ENCODE results near the gene CCDC87. TPM values are rescaled to one million over a fixed set of nuclear protein-coding genes. Genes with fewer than 3 reads are reported as not detected.
"Not testable (repeated sequence)": the region's sequence is repeated elsewhere in the genome, so short reads cannot be mapped to it uniquely, and the experiment has no call there.

Gene CCDC87
- 0.09 TPM for polyA plus RNA-seq (2013)

- Histone ChIP-seq H3K27ac (ENCODE audit: insufficient read depth in 1 of 2, low read depth in 1 of 2, low read length in 2 of 2, poor library complexity in 1 of 2, severe bottlenecking in 2 of 2) (peak within 1 kb of the TSS; percentile 85 to 88), H3K4me1 (ENCODE audit: control extremely low read depth in 1 of 4, control insufficient read depth in 4 of 4, insufficient read depth in 4 of 4, low read length in 3 of 4) (peaks cover 8 to 42% (median 35%) of the 10 kb centered on the region in 4 experiments), H3K4me3 (ENCODE audit: control insufficient read depth in 1 of 7, extremely low read depth in 1 of 7, insufficient read depth in 4 of 7, low read depth in 2 of 7, low read length in 6 of 7) (peak within 1 kb of the TSS; percentile 49 to 96 (median 85)), H3K27me3 (replicated peaks in 2 of 5; ENCODE audit: control insufficient read depth in 4 of 5, insufficient read depth in 5 of 5, low read length in 4 of 5) (no peaks in the 10 kb centered on the region), H3K9me3 (ENCODE audit: control extremely low read depth in 1 of 5, control insufficient read depth in 4 of 5, insufficient read depth in 2 of 5, low read depth in 1 of 5, low read length in 4 of 5) (no peaks in the 10 kb centered on the region), H3K36me3 (ENCODE audit: control insufficient read depth in 4 of 4, insufficient read depth in 4 of 4, low read length in 3 of 4) (peaks cover 0 to 3% (median 0%) of the 10 kb centered on the region in 4 experiments)
- WGBS (ENCODE audit: insufficient coverage), result 19% methylated on average over 59 of the region's 68 CpGs
- ChIA-PET POLR2A (interaction anchor here (0.9 to 1.4 kb wide), 3 partner anchors 14 to 46 kb away, joined by 3 to 6 read pairs (median 4); partner anchors contain the start of gene RBM4), CTCF (interaction anchor here (0.6 to 5.7 kb wide), 19 partner anchors 9 to 246 kb away, joined by 3 to 55 read pairs (median 4); partner anchors contain the start of genes RBM14, RBM4, RBM4B and ZDHHC24)
- peak; percentile 97 to 98 (median 97) for DNase-seq
Observed at GRCh38 chr11:66592457-66593302, at the start of gene CCDC87, which contains the start of gene CCS. Gene CCDC87 (minus strand): TSS chr11:66593063. CDS start chr11:66593015, 48 bp downstream. Gene CCS (plus strand): TSS chr11:66593185. CDS start chr11:66593262, 77 bp downstream.

- peak overlapping the region in 1 of 2 experiments; percentile 23 for H3K27ac ChIP-seq (ENCODE audit: insufficient read depth in 1 of 2, low read depth in 1 of 2, low read length in 2 of 2, poor library complexity in 1 of 2, severe bottlenecking in 2 of 2)
- CTCF ChIA-PET, result interaction anchor here (6.8 kb wide), 1 partner anchor 18 kb away, joined by 52 read pairs; no protein-coding TSS in a partner anchor
- no peaks in the 10 kb centered on the region for H3K9me3 ChIP-seq (ENCODE audit: control extremely low read depth in 1 of 5, control insufficient read depth in 4 of 5, insufficient read depth in 2 of 5, low read depth in 1 of 5, low read length in 4 of 5)
- H3K4me1 ChIP-seq (ENCODE audit: control extremely low read depth in 1 of 4, control insufficient read depth in 4 of 4, insufficient read depth in 4 of 4, low read length in 3 of 4), result peaks cover 27 to 57% (median 45%) of the 10 kb centered on the region in 4 experiments
- H3K27me3 ChIP-seq (replicated peaks in 2 of 5; ENCODE audit: control insufficient read depth in 4 of 5, insufficient read depth in 5 of 5, low read length in 4 of 5), result no peaks in the 10 kb centered on the region
- peaks cover 16 to 84% (median 50%) of the 10 kb centered on the region in 4 experiments for H3K36me3 ChIP-seq (ENCODE audit: control insufficient read depth in 4 of 4, insufficient read depth in 4 of 4, low read length in 3 of 4)
- peak overlapping the region in 5 of 7 experiments; percentile 7 to 96 (median 24) for H3K4me3 ChIP-seq (ENCODE audit: control insufficient read depth in 1 of 7, extremely low read depth in 1 of 7, insufficient read depth in 4 of 7, low read depth in 2 of 7, low read length in 6 of 7)
- WGBS (ENCODE audit: insufficient coverage), result no CpG with 5 or more reads among the region's 3 CpGs
- POLR2A ChIA-PET, result interaction anchor here (0.6 kb wide), 1 partner anchor 18 kb away, joined by 3 read pairs; no protein-coding TSS in a partner anchor
- DNase-seq, result no peak
Observed at GRCh38 chr11:66641834-66642233, 49.0 kb upstream of the CCDC87 start.

DNA sequence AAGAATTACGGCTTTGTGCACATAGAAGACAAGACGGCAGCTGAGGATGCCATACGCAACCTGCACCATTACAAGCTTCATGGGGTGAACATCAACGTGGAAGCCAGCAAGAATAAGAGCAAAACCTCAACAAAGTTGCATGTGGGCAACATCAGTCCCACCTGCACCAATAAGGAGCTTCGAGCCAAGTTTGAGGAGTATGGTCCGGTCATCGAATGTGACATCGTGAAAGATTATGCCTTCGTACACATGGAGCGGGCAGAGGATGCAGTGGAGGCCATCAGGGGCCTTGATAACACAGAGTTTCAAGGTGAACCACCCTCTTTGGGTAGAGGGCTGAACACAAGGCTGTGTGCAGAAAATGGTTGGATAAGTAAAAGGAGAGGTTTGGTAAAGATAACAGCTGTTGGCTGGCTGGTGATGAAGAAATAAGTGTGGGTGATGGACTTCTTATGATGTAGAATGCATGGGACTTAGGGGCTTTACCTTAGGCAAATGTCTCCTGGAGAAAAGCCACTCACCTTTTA is 47.0 kb upstream of the CCDC87 start:
- not testable (repeated sequence) for H3K27ac ChIP-seq (ENCODE audit: insufficient read depth in 1 of 2, low read depth in 1 of 2, low read length in 2 of 2, poor library complexity in 1 of 2, severe bottlenecking in 2 of 2); H3K27me3 ChIP-seq (replicated peaks in 2 of 5; ENCODE audit: control insufficient read depth in 4 of 5, insufficient read depth in 5 of 5, low read length in 4 of 5); H3K9me3 ChIP-seq (ENCODE audit: control extremely low read depth in 1 of 5, control insufficient read depth in 4 of 5, insufficient read depth in 2 of 5, low read depth in 1 of 5, low read length in 4 of 5); DNase-seq
- 100% methylated on average over 6 of the region's 10 CpGs for WGBS (ENCODE audit: insufficient coverage)
- ChIA-PET CTCF (interaction anchor here (1.4 to 6.8 kb wide), 4 partner anchors 10 to 59 kb away, joined by 3 to 52 read pairs (median 4); partner anchors contain the start of gene RBM4B), POLR2A (interaction anchor here (1.0 to 2.7 kb wide), 4 partner anchors 10 to 94 kb away, joined by 3 to 12 read pairs (median 5); partner anchors contain the start of genes RBM4B and ZDHHC24)
- peaks cover 12 to 75% (median 40%) of the 10 kb centered on the region in 4 experiments for H3K36me3 ChIP-seq (ENCODE audit: control insufficient read depth in 4 of 4, insufficient read depth in 4 of 4, low read length in 3 of 4)
- H3K4me3 ChIP-seq (ENCODE audit: control insufficient read depth in 1 of 7, extremely low read depth in 1 of 7, insufficient read depth in 4 of 7, low read depth in 2 of 7, low read length in 6 of 7), result peak overlapping the region in 6 of 7 experiments; percentile 95 to 99 (median 96)
- peaks cover 27 to 55% (median 44%) of the 10 kb centered on the region in 4 experiments for H3K4me1 ChIP-seq (ENCODE audit: control extremely low read depth in 1 of 4, control insufficient read depth in 4 of 4, insufficient read depth in 4 of 4, low read length in 3 of 4)

DNA sequence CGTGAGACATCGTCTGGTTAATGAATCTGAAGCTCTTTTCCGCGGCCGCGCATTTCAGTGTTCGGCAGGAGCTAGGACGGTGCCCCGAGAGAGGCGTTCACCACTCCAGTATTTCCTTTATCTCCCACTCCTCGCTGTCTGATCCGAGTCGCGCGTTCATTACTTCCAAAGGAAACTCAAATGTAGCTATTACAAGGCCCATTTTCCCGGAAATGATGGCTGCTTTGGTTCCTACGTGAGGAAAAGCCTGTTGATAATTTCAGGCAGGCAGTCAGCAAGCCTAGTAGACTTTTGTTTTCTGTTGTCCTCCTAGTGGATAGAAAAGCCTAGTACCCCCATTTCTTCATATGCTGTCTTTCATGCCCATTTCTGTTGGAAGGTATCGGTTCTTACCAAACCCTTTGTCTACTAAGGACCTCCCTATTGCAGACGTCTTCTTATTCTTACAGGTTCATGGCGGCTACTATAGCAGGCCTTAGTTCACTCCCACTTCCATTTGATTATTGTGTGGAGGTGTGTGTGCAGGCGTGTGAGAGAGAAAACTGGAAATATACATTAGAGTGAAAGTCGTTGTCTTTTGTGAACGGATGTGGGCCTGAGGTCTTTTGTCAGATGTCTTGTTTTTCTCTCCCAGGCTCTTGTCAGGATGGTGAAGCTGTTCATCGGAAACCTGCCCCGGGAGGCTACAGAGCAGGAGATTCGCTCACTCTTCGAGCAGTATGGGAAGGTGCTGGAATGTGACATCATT is 46.4 kb upstream of the CCDC87 start:
- ChIA-PET POLR2A (interaction anchor here (0.8 to 2.7 kb wide), 8 partner anchors 9 to 96 kb away, joined by 3 to 16 read pairs (median 6); partner anchors contain the start of genes CCDC87, CCS, RBM14 and RBM4B), CTCF (interaction anchor here (1.0 to 6.8 kb wide), 8 partner anchors 9 to 94 kb away, joined by 3 to 52 read pairs (median 4); partner anchors contain the start of genes CCDC87, CCS, RBM14 and RBM4B)
- H3K4me3 ChIP-seq (ENCODE audit: control insufficient read depth in 1 of 7, extremely low read depth in 1 of 7, insufficient read depth in 4 of 7, low read depth in 2 of 7, low read length in 6 of 7), result peak overlapping the region; percentile 95 to 99 (median 96)
- no peaks in the 10 kb centered on the region for H3K9me3 ChIP-seq (ENCODE audit: control extremely low read depth in 1 of 5, control insufficient read depth in 4 of 5, insufficient read depth in 2 of 5, low read depth in 1 of 5, low read length in 4 of 5)
- peak; percentile 72 to 85 (median 81) for DNase-seq
- H3K36me3 ChIP-seq (ENCODE audit: control insufficient read depth in 4 of 4, insufficient read depth in 4 of 4, low read length in 3 of 4), result peaks cover 6 to 74% (median 38%) of the 10 kb centered on the region in 4 experiments
- 3% methylated on average over 19 of the region's 27 CpGs for WGBS (ENCODE audit: insufficient coverage)
- H3K27me3 ChIP-seq (replicated peaks in 2 of 5; ENCODE audit: control insufficient read depth in 4 of 5, insufficient read depth in 5 of 5, low read length in 4 of 5), result no peaks in the 10 kb centered on the region
- peak overlapping the region; percentile 91 to 98 for H3K27ac ChIP-seq (ENCODE audit: insufficient read depth in 1 of 2, low read depth in 1 of 2, low read length in 2 of 2, poor library complexity in 1 of 2, severe bottlenecking in 2 of 2)
- H3K4me1 ChIP-seq (ENCODE audit: control extremely low read depth in 1 of 4, control insufficient read depth in 4 of 4, insufficient read depth in 4 of 4, low read length in 3 of 4), result peaks cover 27 to 51% (median 43%) of the 10 kb centered on the region in 4 experiments

DNA sequence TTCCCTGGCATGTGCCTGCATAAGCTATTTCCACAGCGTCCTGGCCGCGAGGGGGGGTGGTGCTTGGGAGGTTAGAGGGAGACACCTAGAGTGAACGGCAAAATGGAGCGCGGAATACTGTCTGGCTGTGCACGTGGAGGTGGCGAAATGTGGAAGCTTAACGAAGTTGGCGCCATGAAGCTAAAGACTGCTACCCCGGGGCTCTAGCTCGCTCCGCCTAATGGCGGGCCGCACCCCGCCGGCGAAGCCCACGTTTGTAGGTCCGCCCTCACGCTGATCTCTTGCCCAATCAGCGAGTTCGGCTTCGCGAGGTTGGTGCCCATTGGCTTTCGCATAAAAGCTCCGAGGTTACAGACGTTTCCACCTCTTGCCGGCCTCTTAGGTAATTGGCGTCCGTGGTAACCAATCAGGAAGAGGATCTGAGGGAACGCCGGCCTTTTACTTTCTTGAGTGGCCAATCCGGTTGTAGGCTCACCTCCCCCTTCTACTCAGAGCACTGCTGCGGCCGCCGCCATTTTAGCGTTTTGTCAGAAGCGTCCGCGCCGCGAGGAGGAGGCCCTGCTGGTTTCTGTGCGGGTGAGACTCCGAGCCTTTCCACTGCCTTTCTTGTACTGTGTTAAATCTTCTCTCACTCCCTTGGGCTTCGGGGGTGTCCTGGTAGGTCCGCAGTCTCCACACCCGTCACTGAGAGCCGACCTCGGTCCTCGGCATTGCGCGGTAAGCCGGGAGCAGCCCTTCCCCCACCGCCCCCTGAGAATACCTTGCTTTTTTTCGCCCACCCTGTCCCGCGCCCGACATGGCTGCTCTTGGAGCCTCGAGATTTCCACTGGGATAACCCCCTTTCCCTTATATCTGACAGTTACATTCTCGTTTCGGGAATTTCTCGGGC is 45.6 kb upstream of the CCDC87 start, which contains the start of gene RBM4:
Gene RBM4, plus strand, starts transcription at position 527 of the 889 bp plus-strand sequence. CDS start 1,009 bp downstream, outside the sequence.
- H3K27me3 ChIP-seq (replicated peaks in 2 of 5; ENCODE audit: control insufficient read depth in 4 of 5, insufficient read depth in 5 of 5, low read length in 4 of 5), result no peaks in the 10 kb centered on the region
- peak within 1 kb of the TSS; percentile 91 to 98 for H3K27ac ChIP-seq (ENCODE audit: insufficient read depth in 1 of 2, low read depth in 1 of 2, low read length in 2 of 2, poor library complexity in 1 of 2, severe bottlenecking in 2 of 2)
- under 1% methylated on average over 56 of the region's 63 CpGs for WGBS (ENCODE audit: insufficient coverage)
- peaks cover 6 to 69% (median 33%) of the 10 kb centered on the region in 4 experiments for H3K36me3 ChIP-seq (ENCODE audit: control insufficient read depth in 4 of 4, insufficient read depth in 4 of 4, low read length in 3 of 4)
- H3K4me1 ChIP-seq (ENCODE audit: control extremely low read depth in 1 of 4, control insufficient read depth in 4 of 4, insufficient read depth in 4 of 4, low read length in 3 of 4), result peaks cover 27 to 51% (median 41%) of the 10 kb centered on the region in 4 experiments
- ChIA-PET CTCF (interaction anchor here (0.8 to 6.8 kb wide), 15 partner anchors 8 to 93 kb away, joined by 3 to 52 read pairs (median 4); partner anchors contain the start of genes CCDC87, CCS, RBM14 and RBM4B), POLR2A (interaction anchor here (0.6 to 2.7 kb wide), 15 partner anchors 11 to 172 kb away, joined by 3 to 16 read pairs (median 5); partner anchors contain the start of genes CCDC87, CCS, RBM14 and RBM4B)
- no peaks in the 10 kb centered on the region for H3K9me3 ChIP-seq (ENCODE audit: control extremely low read depth in 1 of 5, control insufficient read depth in 4 of 5, insufficient read depth in 2 of 5, low read depth in 1 of 5, low read length in 4 of 5)
- H3K4me3 ChIP-seq (ENCODE audit: control insufficient read depth in 1 of 7, extremely low read depth in 1 of 7, insufficient read depth in 4 of 7, low read depth in 2 of 7, low read length in 6 of 7), result peak within 1 kb of the TSS; percentile 95 to 99 (median 96)
- DNase-seq, result peak; percentile 100

All from common myeloid progenitor, CD34-positive (primary cell).